Measurements from ENCODE around the gene CYP26A1. TPM values are rescaled to one million over a fixed set of nuclear protein-coding genes. Genes with fewer than 3 reads are reported as not detected.

The CYP26A1 gene
- total RNA-seq, 1 donor from 2014 or later, result 0.18 TPM

GRCh38 chr10:93027508-93027907 lies 46.2 kb upstream of the CYP26A1 start:
- FAIRE-seq (no peak), DNase-seq (ENCODE audit: low read depth) (no peak)
- H3K4me3 Mint-ChIP-seq (ENCODE audit: unreplicated experiment), result no peak overlapping the region
- no peaks in the 10 kb centered on the region for H3K36me3 ChIP-seq (ENCODE audit: insufficient read depth, low read length)
- H2AFZ ChIP-seq (ENCODE audit: low read depth, low read length), result no peak overlapping the region
- no peak overlapping the region for H3K4me3 ChIP-seq (ENCODE audit: insufficient read depth, low read depth, low read length)
- no peak overlapping the region for H3K4me2 ChIP-seq (ENCODE audit: low read length)
- H3K27me3 Mint-ChIP-seq (ENCODE audit: low read depth, unreplicated experiment), result no peaks in the 10 kb centered on the region
- no peaks in the 10 kb centered on the region for H4K20me1 ChIP-seq (ENCODE audit: insufficient read depth, low read length)
- no peak overlapping the region for H3K9ac ChIP-seq (ENCODE audit: low read length)
- H3K9me3 Mint-ChIP-seq (ENCODE audit: unreplicated experiment), result peaks cover 8% of the 10 kb centered on the region
- H3K27ac Mint-ChIP-seq (ENCODE audit: unreplicated experiment), result no peak overlapping the region
- peaks cover 5% of the 10 kb centered on the region for H3K36me3 Mint-ChIP-seq (ENCODE audit: low read depth, unreplicated experiment)
- H3K27me3 ChIP-seq (ENCODE audit: insufficient read depth, low read length), result no peaks in the 10 kb centered on the region
- no peaks in the 10 kb centered on the region for H3K79me2 ChIP-seq (ENCODE audit: insufficient read depth, low read length)
- peaks cover 2% of the 10 kb centered on the region for H3K9me3 ChIP-seq (ENCODE audit: insufficient read depth, low read depth, low read length)
- TF ChIP-seq CTCF (IDR thresholded peaks at IDR 0.05; ENCODE audit: insufficient read depth, low read depth, low read length), result no peak
- TF ChIP-seq EZH2 (IDR thresholded peaks at IDR 0.05; ENCODE audit: insufficient read depth, low read length), result no peak
- no peak overlapping the region for H3K27ac ChIP-seq (ENCODE audit: low read depth, low read length)
- H3K4me1 Mint-ChIP-seq (ENCODE audit: low read depth, unreplicated experiment), result peaks cover 28% of the 10 kb centered on the region
- H3K4me1 ChIP-seq (ENCODE audit: insufficient read depth, low read length), result peaks cover 10% of the 10 kb centered on the region

- peaks cover 28% of the 10 kb centered on the region for H3K4me1 Mint-ChIP-seq (ENCODE audit: low read depth, unreplicated experiment)
- DNase-seq (ENCODE audit: low read depth), result peak; percentile 61
- Histone ChIP-seq H4K20me1 (ENCODE audit: insufficient read depth, low read length) (no peaks in the 10 kb centered on the region), H3K9me3 (ENCODE audit: insufficient read depth, low read depth, low read length) (peaks cover 2% of the 10 kb centered on the region), H3K36me3 (ENCODE audit: insufficient read depth, low read length) (no peaks in the 10 kb centered on the region), H3K4me1 (ENCODE audit: insufficient read depth, low read length) (peaks cover 10% of the 10 kb centered on the region), H3K4me2 (ENCODE audit: low read length) (no peak overlapping the region), H3K27ac (ENCODE audit: low read depth, low read length) (no peak overlapping the region), H3K4me3 (ENCODE audit: insufficient read depth, low read depth, low read length) (no peak overlapping the region), H3K9ac (ENCODE audit: low read length) (no peak overlapping the region), H3K79me2 (ENCODE audit: insufficient read depth, low read length) (no peaks in the 10 kb centered on the region), H2AFZ (ENCODE audit: low read depth, low read length) (no peak overlapping the region), H3K27me3 (ENCODE audit: insufficient read depth, low read length) (no peaks in the 10 kb centered on the region)
- FAIRE-seq, result peak; percentile 89
- peak overlapping the region; percentile 28 for H3K27ac Mint-ChIP-seq (ENCODE audit: unreplicated experiment)
- H3K27me3 Mint-ChIP-seq (ENCODE audit: low read depth, unreplicated experiment), result no peaks in the 10 kb centered on the region
- H3K36me3 Mint-ChIP-seq (ENCODE audit: low read depth, unreplicated experiment), result peaks cover 5% of the 10 kb centered on the region
- peaks cover 8% of the 10 kb centered on the region for H3K9me3 Mint-ChIP-seq (ENCODE audit: unreplicated experiment)
- H3K4me3 Mint-ChIP-seq (ENCODE audit: unreplicated experiment), result no peak overlapping the region
- no peak for TF ChIP-seq EZH2 (IDR thresholded peaks at IDR 0.05; ENCODE audit: insufficient read depth, low read length)
Measured at GRCh38 chr10:93028883-93029282, 44.8 kb upstream of the CYP26A1 start.

GRCh38 chr10:93030409-93030808 lies 43.3 kb upstream of the CYP26A1 start:
- Histone ChIP-seq H3K4me1 (ENCODE audit: insufficient read depth, low read length) (peaks cover 10% of the 10 kb centered on the region), H3K27ac (ENCODE audit: low read depth, low read length) (peak overlapping the region; percentile 28), H3K4me2 (ENCODE audit: low read length) (peak overlapping the region; percentile 22), H3K9me3 (ENCODE audit: insufficient read depth, low read depth, low read length) (peaks cover 2% of the 10 kb centered on the region), H3K9ac (ENCODE audit: low read length) (no peak overlapping the region), H3K27me3 (ENCODE audit: insufficient read depth, low read length) (no peaks in the 10 kb centered on the region), H4K20me1 (ENCODE audit: insufficient read depth, low read length) (no peaks in the 10 kb centered on the region), H3K36me3 (ENCODE audit: insufficient read depth, low read length) (no peaks in the 10 kb centered on the region), H2AFZ (ENCODE audit: low read depth, low read length) (no peak overlapping the region), H3K4me3 (ENCODE audit: insufficient read depth, low read depth, low read length) (no peak overlapping the region), H3K79me2 (ENCODE audit: insufficient read depth, low read length) (no peaks in the 10 kb centered on the region)
- Mint-ChIP-seq H3K27ac (ENCODE audit: unreplicated experiment) (peak overlapping the region; percentile 90), H3K36me3 (ENCODE audit: low read depth, unreplicated experiment) (peaks cover 5% of the 10 kb centered on the region), H3K27me3 (ENCODE audit: low read depth, unreplicated experiment) (no peaks in the 10 kb centered on the region), H3K4me3 (ENCODE audit: unreplicated experiment) (no peak overlapping the region), H3K9me3 (ENCODE audit: unreplicated experiment) (peaks cover 8% of the 10 kb centered on the region), H3K4me1 (ENCODE audit: low read depth, unreplicated experiment) (peaks cover 28% of the 10 kb centered on the region)
- FAIRE-seq (peak; percentile 94), DNase-seq (ENCODE audit: low read depth) (peak; percentile 77)
- no peak for TF ChIP-seq EZH2 (IDR thresholded peaks at IDR 0.05; ENCODE audit: insufficient read depth, low read length)
- TF ChIP-seq CTCF (IDR thresholded peaks at IDR 0.05; ENCODE audit: insufficient read depth, low read depth, low read length), result no peak

Measured in astrocyte (in vitro differentiated cells and primary cell).